HepG2 (cell line): ENCODE results near the gene AK9. TPM values are rescaled to one million over a fixed set of nuclear protein-coding genes. Genes with fewer than 3 reads are reported as not detected.

Experiments
- DPF2 ChIP-seq: sonication (generic); formaldehyde crosslinking; IDR thresholded peaks from 2 replicates; pipeline ENCODE4 v1.4.0; 2020; ENCODE audit warnings: mild to moderate bottlenecking, low read depth, missing genetic modification reagents, borderline replicate concordance
- ELF3 ChIP-seq: IDR thresholded peaks from 2 replicates; pipeline ENCODE4 v1.6.1; 2016; ENCODE audit warnings: missing genetic modification reagents, missing compliant biosample characterization
- EP300 ChIP-seq, 3 experiments: sonication (generic) in 1 of 3; formaldehyde crosslinking in 1 of 3; IDR thresholded peaks; 2 replicates each; pipeline versions ENCODE4 v1.5.1 to v1.6.1; 2011 to 2020; ENCODE audit warnings: low read depth in 2 of 3, low read length in 2 of 3, borderline replicate concordance in 1 of 3, improper control_type of control experiment in 1 of 3, mild to moderate bottlenecking in 1 of 3, missing genetic modification reagents in 1 of 3, moderate library complexity in 1 of 3
- ERF ChIP-seq: IDR thresholded peaks from 2 replicates; pipeline ENCODE4 v1.6.1; 2018; ENCODE audit warnings: missing biosample characterization, missing genetic modification reagents
- HOXA9 ChIP-seq: sonication (generic); formaldehyde crosslinking; IDR thresholded peaks from 2 replicates; pipeline ENCODE4 v1.8.1; 2022; ENCODE audit warnings: missing genetic modification reagents, mild to moderate bottlenecking, moderate library complexity, borderline replicate concordance
- KDM6A ChIP-seq: IDR thresholded peaks from 2 replicates; pipeline ENCODE4 v1.6.1; 2016; ENCODE audit warnings: low read depth
- PITX1 ChIP-seq: sonication (generic); formaldehyde crosslinking; IDR thresholded peaks from 2 replicates; pipeline ENCODE4 v1.5.1; 2020; ENCODE audit warnings: mild to moderate bottlenecking, missing genetic modification reagents
- THYN1 ChIP-seq: sonication (generic); formaldehyde crosslinking; IDR thresholded peaks from 2 replicates; pipeline ENCODE4 v1.8.1; 2023; ENCODE audit warnings: low read depth, mild to moderate bottlenecking, moderate library complexity, missing genetic modification reagents, borderline replicate concordance
- ZNF234 ChIP-seq: sonication (generic); formaldehyde crosslinking; conservative IDR thresholded peaks from 2 replicates; pipeline ENCODE4 v1.5.1; 2020; ENCODE audit warnings: mild to moderate bottlenecking, missing genetic modification reagents
- ZNF75D ChIP-seq: sonication (generic); formaldehyde crosslinking; IDR thresholded peaks from 2 replicates; pipeline ENCODE4 v1.8.1; 2023; ENCODE audit warnings: missing genetic modification reagents, mild to moderate bottlenecking, borderline replicate concordance
- polyA plus RNA-seq, 8 experiments: library from polyadenylated mRNA; depleted of rRNA in 3 of 8; stranded (reverse) in 7 of 8; unstranded in 1 of 8; fragments of >200 nt; fragmentation: Illumina TruSeq in 4 of 8; extraction: Trizol in 4 of 8; gene quantifications; 2 replicates each; pipeline versions ENCODE4 v1.2.1 to v1.2.3, GENCODE V29; 2011 to 2016; ENCODE audit warnings: low read depth in 4 of 8, missing spikeins in 1 of 8, mixed read lengths in 1 of 8; ENCODE audit not compliant: insufficient read depth in 1 of 8
- total RNA-seq, 5 experiments: library from RNA; depleted of rRNA; stranded (reverse); fragments of >200 nt; fragmentation: Illumina TruSeq; extraction: Trizol; gene quantifications; 2 replicates each; pipeline ENCODE4 v1.2.3, GENCODE V29; 2016; ENCODE audit warnings: low read depth in 1 of 5
- TF ChIP-seq, protein P1 (sequence below): sonication (generic); formaldehyde crosslinking; IDR thresholded peaks from 2 replicates; pipeline ENCODE4 v1.5.0; 2020; ENCODE audit warnings: mild to moderate bottlenecking, missing genetic modification reagents, borderline replicate concordance
- TF ChIP-seq, protein P2 (sequence below), 2 experiments: fragments of 450-650 bp in 1 of 2; sonication (generic) in 1 of 2; formaldehyde crosslinking in 1 of 2; IDR thresholded peaks; 2 replicates each; pipeline versions ENCODE4 v1.6.1 to v1.8.0; 2016 to 2022; ENCODE audit warnings: antibody characterized with exemption in 1 of 2, mild to moderate bottlenecking in 1 of 2, missing genetic modification reagents in 1 of 2
- TF ChIP-seq, protein P3 (sequence below): sonication (generic); formaldehyde crosslinking; IDR thresholded peaks from 2 replicates; pipeline ENCODE4 v1.4.0; 2020; ENCODE audit warnings: mild to moderate bottlenecking, missing genetic modification reagents

AK9 gene
- total and polyA plus RNA-seq, 2 of the 13 experiments (the other 11 are each of a cell fraction or from before 2014, with no cell fraction given): 3.2 to 4.8 TPM

DNA sequence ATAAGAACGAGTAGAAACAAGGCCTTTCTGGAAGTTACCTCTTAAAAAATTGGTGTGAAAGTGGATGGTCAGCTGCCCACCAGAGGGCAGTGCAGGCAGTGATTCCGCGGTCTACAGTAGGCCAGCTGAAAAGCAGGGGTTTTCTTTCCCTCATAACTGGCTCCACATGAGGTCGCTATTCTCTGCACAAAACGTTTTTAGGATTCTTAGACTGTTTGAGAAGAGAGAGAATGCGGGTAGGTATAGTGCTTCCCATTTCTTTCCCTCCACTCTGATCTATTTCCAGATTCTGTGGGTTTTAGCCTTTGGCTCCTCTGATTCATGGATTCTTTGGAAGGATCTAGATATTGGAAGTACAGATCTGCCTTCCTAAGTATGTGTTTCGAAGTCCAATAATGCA is 14.3 kb upstream of the AK9 start (continued):
- TF ChIP-seq, protein P1, sequence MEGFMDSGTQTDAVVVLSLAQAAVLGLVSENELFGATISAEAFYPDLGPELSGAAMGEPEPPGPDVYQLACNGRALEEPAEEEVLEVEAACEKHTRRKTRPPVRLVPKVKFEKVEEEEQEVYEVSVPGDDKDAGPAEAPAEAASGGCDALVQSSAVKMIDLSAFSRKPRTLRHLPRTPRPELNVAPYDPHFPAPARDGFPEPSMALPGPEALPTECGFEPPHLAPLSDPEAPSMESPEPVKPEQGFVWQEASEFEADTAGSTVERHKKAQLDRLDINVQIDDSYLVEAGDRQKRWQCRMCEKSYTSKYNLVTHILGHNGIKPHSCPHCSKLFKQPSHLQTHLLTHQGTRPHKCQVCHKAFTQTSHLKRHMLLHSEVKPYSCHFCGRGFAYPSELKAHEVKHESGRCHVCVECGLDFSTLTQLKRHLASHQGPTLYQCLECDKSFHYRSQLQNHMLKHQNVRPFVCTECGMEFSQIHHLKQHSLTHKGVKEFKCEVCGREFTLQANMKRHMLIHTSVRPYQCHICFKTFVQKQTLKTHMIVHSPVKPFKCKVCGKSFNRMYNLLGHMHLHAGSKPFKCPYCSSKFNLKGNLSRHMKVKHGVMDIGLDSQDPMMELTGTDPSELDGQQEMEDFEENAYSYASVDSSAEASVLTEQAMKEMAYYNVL (CRISPR knock-in tag): no peak
- TF ChIP-seq KDM6A (CRISPR knock-in tag): no peak
- TF ChIP-seq ZNF75D: no peak
- peak; percentile 46 for TF ChIP-seq ELF3 (CRISPR knock-in tag)
- TF ChIP-seq, protein P2, sequence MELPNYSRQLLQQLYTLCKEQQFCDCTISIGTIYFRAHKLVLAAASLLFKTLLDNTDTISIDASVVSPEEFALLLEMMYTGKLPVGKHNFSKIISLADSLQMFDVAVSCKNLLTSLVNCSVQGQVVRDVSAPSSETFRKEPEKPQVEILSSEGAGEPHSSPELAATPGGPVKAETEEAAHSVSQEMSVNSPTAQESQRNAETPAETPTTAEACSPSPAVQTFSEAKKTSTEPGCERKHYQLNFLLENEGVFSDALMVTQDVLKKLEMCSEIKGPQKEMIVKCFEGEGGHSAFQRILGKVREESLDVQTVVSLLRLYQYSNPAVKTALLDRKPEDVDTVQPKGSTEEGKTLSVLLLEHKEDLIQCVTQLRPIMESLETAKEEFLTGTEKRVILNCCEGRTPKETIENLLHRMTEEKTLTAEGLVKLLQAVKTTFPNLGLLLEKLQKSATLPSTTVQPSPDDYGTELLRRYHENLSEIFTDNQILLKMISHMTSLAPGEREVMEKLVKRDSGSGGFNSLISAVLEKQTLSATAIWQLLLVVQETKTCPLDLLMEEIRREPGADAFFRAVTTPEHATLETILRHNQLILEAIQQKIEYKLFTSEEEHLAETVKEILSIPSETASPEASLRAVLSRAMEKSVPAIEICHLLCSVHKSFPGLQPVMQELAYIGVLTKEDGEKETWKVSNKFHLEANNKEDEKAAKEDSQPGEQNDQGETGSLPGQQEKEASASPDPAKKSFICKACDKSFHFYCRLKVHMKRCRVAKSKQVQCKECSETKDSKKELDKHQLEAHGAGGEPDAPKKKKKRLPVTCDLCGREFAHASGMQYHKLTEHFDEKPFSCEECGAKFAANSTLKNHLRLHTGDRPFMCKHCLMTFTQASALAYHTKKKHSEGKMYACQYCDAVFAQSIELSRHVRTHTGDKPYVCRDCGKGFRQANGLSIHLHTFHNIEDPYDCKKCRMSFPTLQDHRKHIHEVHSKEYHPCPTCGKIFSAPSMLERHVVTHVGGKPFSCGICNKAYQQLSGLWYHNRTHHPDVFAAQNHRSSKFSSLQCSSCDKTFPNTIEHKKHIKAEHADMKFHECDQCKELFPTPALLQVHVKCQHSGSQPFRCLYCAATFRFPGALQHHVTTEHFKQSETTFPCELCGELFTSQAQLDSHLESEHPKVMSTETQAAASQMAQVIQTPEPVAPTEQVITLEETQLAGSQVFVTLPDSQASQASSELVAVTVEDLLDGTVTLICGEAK (IDR thresholded peaks at IDR 0.05): no peak
- TF ChIP-seq, protein P2 (CRISPR knock-in tag; IDR thresholded peaks at IDR 0.05): no peak
- no peak for TF ChIP-seq DPF2 (CRISPR knock-in tag)
- no peak for TF ChIP-seq HOXA9 (CRISPR knock-in tag)
- 0 out of 2 replicates have a peak, but pooled peaks have one; percentile 51 for TF ChIP-seq ERF (CRISPR knock-in tag)
- no peak for TF ChIP-seq ZNF234 (CRISPR knock-in tag)
- TF ChIP-seq EP300 (IDR thresholded peaks at IDR 0.05; ENCODE audit: low read depth in 2 of 2, low read length in 2 of 2): no peak
- TF ChIP-seq EP300 (CRISPR knock-in tag; IDR thresholded peaks at IDR 0.05; ENCODE audit: borderline replicate concordance): no peak
- no peak for TF ChIP-seq PITX1
- no peak for TF ChIP-seq THYN1 (CRISPR knock-in tag)
- TF ChIP-seq, protein P3, sequence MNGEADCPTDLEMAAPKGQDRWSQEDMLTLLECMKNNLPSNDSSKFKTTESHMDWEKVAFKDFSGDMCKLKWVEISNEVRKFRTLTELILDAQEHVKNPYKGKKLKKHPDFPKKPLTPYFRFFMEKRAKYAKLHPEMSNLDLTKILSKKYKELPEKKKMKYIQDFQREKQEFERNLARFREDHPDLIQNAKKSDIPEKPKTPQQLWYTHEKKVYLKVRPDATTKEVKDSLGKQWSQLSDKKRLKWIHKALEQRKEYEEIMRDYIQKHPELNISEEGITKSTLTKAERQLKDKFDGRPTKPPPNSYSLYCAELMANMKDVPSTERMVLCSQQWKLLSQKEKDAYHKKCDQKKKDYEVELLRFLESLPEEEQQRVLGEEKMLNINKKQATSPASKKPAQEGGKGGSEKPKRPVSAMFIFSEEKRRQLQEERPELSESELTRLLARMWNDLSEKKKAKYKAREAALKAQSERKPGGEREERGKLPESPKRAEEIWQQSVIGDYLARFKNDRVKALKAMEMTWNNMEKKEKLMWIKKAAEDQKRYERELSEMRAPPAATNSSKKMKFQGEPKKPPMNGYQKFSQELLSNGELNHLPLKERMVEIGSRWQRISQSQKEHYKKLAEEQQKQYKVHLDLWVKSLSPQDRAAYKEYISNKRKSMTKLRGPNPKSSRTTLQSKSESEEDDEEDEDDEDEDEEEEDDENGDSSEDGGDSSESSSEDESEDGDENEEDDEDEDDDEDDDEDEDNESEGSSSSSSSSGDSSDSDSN: no peak
